ENCODE results near the gene HS6ST3.

Gene HS6ST3

DNA sequence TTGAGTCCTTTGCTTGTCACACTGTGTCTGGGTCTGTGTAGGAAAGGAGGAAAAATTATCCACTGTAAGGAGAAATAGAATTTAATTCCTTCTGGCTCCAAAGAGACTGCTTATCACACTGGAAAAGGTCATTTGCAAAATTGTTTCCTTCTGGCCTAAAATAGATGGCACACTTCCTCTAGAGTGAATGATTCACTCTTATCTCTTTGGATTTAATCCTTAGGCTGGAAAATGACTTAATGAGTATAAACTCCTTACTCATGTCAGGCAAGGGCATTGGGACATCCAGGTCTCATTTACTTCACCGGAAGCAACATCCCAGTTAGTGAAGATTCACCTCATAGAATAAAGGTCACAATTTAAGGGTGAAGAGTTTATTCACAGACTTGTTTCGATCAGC is 610.8 kb downstream of the HS6ST3 start:
- H3F3A ChIP-seq (ENCODE audit: control insufficient read depth, insufficient read depth) = no peaks in the 10 kb centered on the region
- no peaks in the 10 kb centered on the region for H4K20me1 ChIP-seq (ENCODE audit: control insufficient read depth, insufficient read depth, low read depth, low read length)
- H3K79me2 ChIP-seq (ENCODE audit: control insufficient read depth, low read length) = no peaks in the 10 kb centered on the region
- H3K9me3 ChIP-seq (ENCODE audit: control insufficient read depth, insufficient read depth, low read length) = no peaks in the 10 kb centered on the region
- H3K4me3 ChIP-seq (ENCODE audit: low read length) = no peak overlapping the region
- H3K27me3 ChIP-seq (ENCODE audit: control insufficient read depth, low read length) = no peaks in the 10 kb centered on the region
- H3K27ac ChIP-seq (ENCODE audit: low read depth, low read length) = no peak overlapping the region
- no peak for TF ChIP-seq CTCF (IDR thresholded peaks at IDR 0.05; ENCODE audit: low read depth, low read length, poor library complexity, severe bottlenecking)
- TF ChIP-seq EZH2phosphoT487 (IDR thresholded peaks at IDR 0.05; ENCODE audit: borderline replicate concordance, low read length) = no peak
- H3K4me1 ChIP-seq (ENCODE audit: control insufficient read depth, low read length) = no peaks in the 10 kb centered on the region
- no peak overlapping the region for H3K4me2 ChIP-seq (ENCODE audit: low read length)
- H3K36me3 ChIP-seq (ENCODE audit: control insufficient read depth, low read length) = no peaks in the 10 kb centered on the region
- H3K9me2 ChIP-seq (replicated peaks; ENCODE audit: control insufficient read depth, low read length) = no peaks in the 10 kb centered on the region

- no peak overlapping the region for H3K4me3 ChIP-seq (ENCODE audit: low read length)
- no peaks in the 10 kb centered on the region for H3K79me2 ChIP-seq (ENCODE audit: control insufficient read depth, low read length)
- no peaks in the 10 kb centered on the region for H3F3A ChIP-seq (ENCODE audit: control insufficient read depth, insufficient read depth)
- TF ChIP-seq CTCF (IDR thresholded peaks at IDR 0.05; ENCODE audit: low read depth, low read length, poor library complexity, severe bottlenecking) (no peak), EZH2phosphoT487 (IDR thresholded peaks at IDR 0.05; ENCODE audit: borderline replicate concordance, low read length) (no peak)
- H4K20me1 ChIP-seq (ENCODE audit: control insufficient read depth, insufficient read depth, low read depth, low read length) = no peaks in the 10 kb centered on the region
- H3K9me2 ChIP-seq (replicated peaks; ENCODE audit: control insufficient read depth, low read length) = no peaks in the 10 kb centered on the region
- no peak overlapping the region for H3K27ac ChIP-seq (ENCODE audit: low read depth, low read length)
- no peaks in the 10 kb centered on the region for H3K4me1 ChIP-seq (ENCODE audit: control insufficient read depth, low read length)
- H3K36me3 ChIP-seq (ENCODE audit: control insufficient read depth, low read length) = no peaks in the 10 kb centered on the region
- H3K9me3 ChIP-seq (ENCODE audit: control insufficient read depth, insufficient read depth, low read length) = no peaks in the 10 kb centered on the region
- no peak overlapping the region for H3K4me2 ChIP-seq (ENCODE audit: low read length)
- H3K27me3 ChIP-seq (ENCODE audit: control insufficient read depth, low read length) = no peaks in the 10 kb centered on the region
These were observed 617.2 kb downstream of the HS6ST3 start for GRCh38 chr13:96707146-96707545.

- Histone ChIP-seq H3K4me1 (ENCODE audit: control insufficient read depth, low read length) (no peaks in the 10 kb centered on the region), H3K9me3 (ENCODE audit: control insufficient read depth, insufficient read depth, low read length) (no peaks in the 10 kb centered on the region), H3F3A (ENCODE audit: control insufficient read depth, insufficient read depth) (no peaks in the 10 kb centered on the region), H3K27ac (ENCODE audit: low read depth, low read length) (no peak overlapping the region), H3K36me3 (ENCODE audit: control insufficient read depth, low read length) (no peaks in the 10 kb centered on the region), H4K20me1 (ENCODE audit: control insufficient read depth, insufficient read depth, low read depth, low read length) (no peaks in the 10 kb centered on the region), H3K4me3 (ENCODE audit: low read length) (no peak overlapping the region), H3K27me3 (ENCODE audit: control insufficient read depth, low read length) (no peaks in the 10 kb centered on the region), H3K9me2 (replicated peaks; ENCODE audit: control insufficient read depth, low read length) (no peaks in the 10 kb centered on the region), H3K79me2 (ENCODE audit: control insufficient read depth, low read length) (no peaks in the 10 kb centered on the region), H3K4me2 (ENCODE audit: low read length) (no peak overlapping the region)
- TF ChIP-seq CTCF (IDR thresholded peaks at IDR 0.05; ENCODE audit: low read depth, low read length, poor library complexity, severe bottlenecking) (no peak), EZH2phosphoT487 (IDR thresholded peaks at IDR 0.05; ENCODE audit: borderline replicate concordance, low read length) (no peak)
These were observed 620.4 kb downstream of the HS6ST3 start for GRCh38 chr13:96710166-96710862.

Measured in DOHH2 (cell line).